Panc1 (cell line): Measurements from ENCODE around the gene FAM76A.

Source experiments
- CTCF ChIP-seq: fragments of 450-650 bp; IDR thresholded peaks from 2 replicates; pipeline ENCODE4 v1.5.1; 2017; ENCODE audit warnings: mild to moderate bottlenecking
- POLR2AphosphoS5 ChIP-seq: IDR thresholded peaks from 2 replicates; pipeline ENCODE4 v1.6.1; 2012; ENCODE audit warnings: mild to moderate bottlenecking, low read depth, low read length, moderate library complexity
- REST ChIP-seq, 2 experiments: IDR thresholded peaks; 2 replicates each; pipeline ENCODE4 v1.6.1; 2011 to 2012; ENCODE audit warnings: low read depth in 2 of 2, control low read depth in 1 of 2, low read length in 1 of 2, mild to moderate bottlenecking in 1 of 2, moderate library complexity in 1 of 2; ENCODE audit not compliant: insufficient read depth in 1 of 2
- SIN3A ChIP-seq: IDR thresholded peaks from 2 replicates; pipeline ENCODE4 v1.6.1; 2012; ENCODE audit warnings: low read depth, mild to moderate bottlenecking, low read length, moderate library complexity, borderline replicate concordance; ENCODE audit not compliant: insufficient read depth
- TCF7L2 ChIP-seq: IDR thresholded peaks from 2 replicates; pipeline ENCODE4 v1.6.1; 2011; ENCODE audit warnings: mild to moderate bottlenecking, low read depth, low read length, inconsistent platforms

GRCh38 chr1:27727126-27727525 lies 1.4 kb downstream of the FAM76A start:
- no peak for TF ChIP-seq CTCF
- TF ChIP-seq POLR2AphosphoS5: no peak
- TF ChIP-seq REST (IDR thresholded peaks at IDR 0.05; ENCODE audit: insufficient read depth in 1 of 2, low read depth in 2 of 2, low read length in 1 of 2): no peak
- TF ChIP-seq TCF7L2: no peak
- no peak for TF ChIP-seq SIN3A
